NCI-H1105 treated with DMSO at 0.1 percent for 48 hours (cell line): ENCODE results near the gene DALRD3.

Source experiments
- DNase-seq: peaks from one replicate; lab custom pipeline; 2025; lab: John Stamatoyannopoulos, UW

Gene DALRD3

GRCh38 chr3:49017971-49018706, at the start of gene DALRD3:
TSS of gene DALRD3 (minus strand) at chr3:49018580. CDS start at chr3:49018564, 16 bp downstream.
- DNase-seq, result peak; percentile 79

- DNase-seq, result no peak
These were observed 39.6 kb upstream of the DALRD3 start for GRCh38 chr3:49058011-49058410.

- no peak for DNase-seq
These were observed 38.9 kb upstream of the DALRD3 start for GRCh38 chr3:49057268-49057667.

- DNase-seq, result no peak
These were observed 36.0 kb upstream of the DALRD3 start for GRCh38 chr3:49054344-49054862.

GRCh38 chr3:49053543-49053942, 35.2 kb upstream of the DALRD3 start:
- no peak for DNase-seq

- no peak for DNase-seq
These were observed 16.9 kb upstream of the DALRD3 start for GRCh38 chr3:49035281-49035680.

- no peak for DNase-seq
These were observed 16.3 kb upstream of the DALRD3 start for GRCh38 chr3:49034650-49035049.

- DNase-seq, result no peak
These were observed 14.4 kb upstream of the DALRD3 start for GRCh38 chr3:49032646-49033304.

- no peak for DNase-seq
These were observed 11.9 kb upstream of the DALRD3 start for GRCh38 chr3:49030321-49030720.

GRCh38 chr3:49029563-49029884, 11.1 kb upstream of the DALRD3 start:
- no peak for DNase-seq

GRCh38 chr3:49028673-49029562, 10.5 kb upstream of the DALRD3 start, which contains the start of gene IMPDH2:
TSS of gene IMPDH2 (minus strand) at chr3:49029398. CDS start at chr3:49029350, 48 bp downstream.
- DNase-seq, result peak; percentile 72

GRCh38 chr3:49028298-49028672, 9.9 kb upstream of the DALRD3 start:
- no peak for DNase-seq

- DNase-seq, result no peak
These were observed 9.3 kb upstream of the DALRD3 start for GRCh38 chr3:49027634-49028033.

GRCh38 chr3:49026536-49026935, 8.2 kb upstream of the DALRD3 start:
- no peak for DNase-seq

GRCh38 chr3:49025793-49026520, 7.6 kb upstream of the DALRD3 start:
- no peak for DNase-seq

- DNase-seq, result no peak
These were observed 6.8 kb upstream of the DALRD3 start for GRCh38 chr3:49025005-49025792.

GRCh38 chr3:49024449-49024848, 6.1 kb upstream of the DALRD3 start:
- no peak for DNase-seq

GRCh38 chr3:49023775-49024174, 5.4 kb upstream of the DALRD3 start:
- no peak for DNase-seq

GRCh38 chr3:49022688-49023171, 4.3 kb upstream of the DALRD3 start:
- DNase-seq, result no peak

- peak; percentile 87 for DNase-seq
These were observed 3.7 kb upstream of the DALRD3 start, which contains the start of gene NDUFAF3 for GRCh38 chr3:49021813-49022687. TSS of gene NDUFAF3 (plus strand) at chr3:49022121. CDS start at chr3:49022145, 24 bp downstream.
